Activated T-helper 17 cell treated with anti-CD3 and anti-CD28 coated beads, Interleukin-2, amount 50 U/mL, for 72 hours (primary cell): ENCODE data around the gene HNF4A. TPM values are rescaled to one million over a fixed set of nuclear protein-coding genes. Genes with fewer than 3 reads are reported as not detected.

Source experiments
- ATAC-seq: fragments of 150-1000 bp; cut with Tn5 transposase; replicated peaks from 2 replicates; pipeline ENCODE4 v1.10.0; 2021; ENCODE audit warnings: mild to moderate bottlenecking, moderate library complexity
- H3K27ac Mint-ChIP-seq: one replicate; pipeline ENCODE4 v1.8.0; 2022; ENCODE audit warnings: mixed read lengths
- H3K27me3 Mint-ChIP-seq: one replicate; pipeline ENCODE4 v1.8.0; 2022; ENCODE audit warnings: mixed read lengths
- H3K36me3 Mint-ChIP-seq: one replicate; pipeline ENCODE4 v1.8.0; 2022; ENCODE audit warnings: low read depth, mild to moderate bottlenecking, mixed read lengths
- H3K4me1 Mint-ChIP-seq: one replicate; pipeline ENCODE4 v1.8.0; 2022; ENCODE audit warnings: mixed read lengths
- H3K4me3 Mint-ChIP-seq: one replicate; pipeline ENCODE4 v1.8.0; 2022; ENCODE audit warnings: mild to moderate bottlenecking, mixed read lengths
- H3K9me3 Mint-ChIP-seq: one replicate; pipeline ENCODE4 v1.8.0; 2022; ENCODE audit warnings: mixed read lengths
- total RNA-seq, 2 donors: library from RNA; stranded (reverse); gene quantifications; one replicate each; pipeline ENCODE4 v1.2.3, GENCODE V29; 2022

HNF4A gene
- total RNA-seq, 2 donors from 2014 or later, result not detected

DNA sequence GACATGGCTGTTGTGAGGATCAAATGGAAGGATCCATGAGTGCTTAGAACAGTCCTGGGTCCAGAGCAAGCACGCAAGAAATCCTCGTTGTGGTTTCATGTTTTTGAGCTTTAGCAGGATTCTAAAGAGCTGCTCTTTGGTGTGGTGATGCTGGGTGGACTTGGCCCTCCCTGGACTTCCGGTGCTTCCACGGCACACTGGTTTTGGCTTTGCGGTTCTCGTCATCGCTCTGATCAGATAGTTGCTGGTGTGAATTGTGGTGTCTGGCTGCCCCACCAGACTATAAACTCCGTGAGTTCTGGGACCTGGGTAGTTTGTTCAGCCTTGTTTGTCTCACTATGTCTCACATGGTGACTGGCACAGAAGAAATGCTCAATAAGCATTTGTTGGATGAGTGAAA is 3.3 kb downstream of the HNF4A start:
- no peak for ATAC-seq
- H3K36me3 Mint-ChIP-seq, result no peaks in the 10 kb centered on the region
- no peaks in the 10 kb centered on the region for H3K9me3 Mint-ChIP-seq
- no peaks in the 10 kb centered on the region for H3K4me1 Mint-ChIP-seq
- H3K27ac Mint-ChIP-seq, result no peak overlapping the region
- no peak overlapping the region for H3K4me3 Mint-ChIP-seq
- peaks cover 9% of the 10 kb centered on the region for H3K27me3 Mint-ChIP-seq

DNA sequence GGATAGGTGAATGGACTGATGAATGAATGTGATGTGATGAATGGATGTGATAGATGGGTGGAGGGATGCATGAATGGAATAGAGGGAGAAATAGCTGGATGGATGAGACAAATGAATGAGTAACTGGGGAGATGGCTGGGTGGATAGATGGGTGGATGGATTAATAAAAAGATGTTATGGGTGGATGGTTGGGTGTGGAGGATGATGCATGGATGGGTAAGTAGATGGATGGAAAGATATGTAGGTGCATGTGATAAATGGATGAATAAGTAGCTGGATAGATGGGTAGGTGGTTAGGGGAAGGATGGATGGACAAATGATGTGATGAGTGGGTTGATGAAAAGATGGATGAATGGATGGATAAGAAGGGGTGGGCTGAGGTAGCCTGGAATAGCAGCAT is 4.7 kb downstream of the HNF4A start:
- Mint-ChIP-seq H3K27me3 (peaks cover 9% of the 10 kb centered on the region), H3K27ac (no peak overlapping the region), H3K9me3 (no peaks in the 10 kb centered on the region), H3K4me1 (no peaks in the 10 kb centered on the region), H3K4me3 (no peak overlapping the region), H3K36me3 (no peaks in the 10 kb centered on the region)
- ATAC-seq, result no peak

- peaks cover 9% of the 10 kb centered on the region for H3K27me3 Mint-ChIP-seq
- H3K9me3 Mint-ChIP-seq, result no peaks in the 10 kb centered on the region
- H3K4me3 Mint-ChIP-seq, result no peak overlapping the region
- H3K4me1 Mint-ChIP-seq, result no peaks in the 10 kb centered on the region
- H3K27ac Mint-ChIP-seq, result no peak overlapping the region
- H3K36me3 Mint-ChIP-seq, result no peaks in the 10 kb centered on the region
- ATAC-seq, result no peak
Measured at GRCh38 chr20:44361021-44361420, 5.5 kb downstream of the HNF4A start.

- Mint-ChIP-seq H3K4me1 (no peaks in the 10 kb centered on the region), H3K27ac (no peak overlapping the region), H3K36me3 (no peaks in the 10 kb centered on the region), H3K27me3 (peaks cover 8% of the 10 kb centered on the region), H3K9me3 (no peaks in the 10 kb centered on the region), H3K4me3 (no peak overlapping the region)
- no peak for ATAC-seq
Measured at GRCh38 chr20:44362466-44362940, 7.0 kb downstream of the HNF4A start.

GRCh38 chr20:44364068-44364467 is 8.6 kb downstream of the HNF4A start:
- ATAC-seq, result no peak
- H3K36me3 Mint-ChIP-seq, result no peaks in the 10 kb centered on the region

GRCh38 chr20:44364780-44365179 is 9.3 kb downstream of the HNF4A start:
- Mint-ChIP-seq H3K4me3 (no peak overlapping the region), H3K9me3 (no peaks in the 10 kb centered on the region), H3K27me3 (peaks cover 6% of the 10 kb centered on the region), H3K4me1 (no peaks in the 10 kb centered on the region), H3K36me3 (no peaks in the 10 kb centered on the region), H3K27ac (no peak overlapping the region)
- no peak for ATAC-seq

More at GRCh38 chr20:44364068-44364467, 8.6 kb downstream of the HNF4A start:
- Mint-ChIP-seq H3K27ac (no peak overlapping the region), H3K4me3 (no peak overlapping the region), H3K4me1 (no peaks in the 10 kb centered on the region), H3K9me3 (no peaks in the 10 kb centered on the region), H3K27me3 (peaks cover 6% of the 10 kb centered on the region)

DNA sequence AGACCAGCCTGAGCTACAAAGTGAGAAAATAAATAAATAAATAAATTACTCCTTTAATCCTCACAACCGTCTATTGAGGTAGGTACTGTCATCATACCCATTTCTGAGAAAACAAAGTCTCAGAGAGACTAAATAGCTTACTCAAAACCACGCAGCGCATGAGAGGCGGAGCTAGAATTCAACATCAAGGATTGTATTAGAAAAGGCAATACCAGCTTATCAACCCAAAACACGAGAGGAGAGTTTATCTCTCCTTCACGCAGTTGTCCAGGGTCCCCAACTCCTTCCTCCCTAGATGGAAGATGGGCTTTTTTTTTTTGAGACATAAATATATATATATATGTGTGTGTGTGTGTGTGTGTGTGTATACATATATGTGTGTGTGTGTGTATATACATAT is 12.2 kb downstream of the HNF4A start:
- H3K4me1 Mint-ChIP-seq, result no peaks in the 10 kb centered on the region
- H3K9me3 Mint-ChIP-seq, result no peaks in the 10 kb centered on the region
- no peak for ATAC-seq
- no peak overlapping the region for H3K27ac Mint-ChIP-seq
- no peaks in the 10 kb centered on the region for H3K36me3 Mint-ChIP-seq
- peaks cover 2% of the 10 kb centered on the region for H3K27me3 Mint-ChIP-seq
- no peak overlapping the region for H3K4me3 Mint-ChIP-seq

DNA sequence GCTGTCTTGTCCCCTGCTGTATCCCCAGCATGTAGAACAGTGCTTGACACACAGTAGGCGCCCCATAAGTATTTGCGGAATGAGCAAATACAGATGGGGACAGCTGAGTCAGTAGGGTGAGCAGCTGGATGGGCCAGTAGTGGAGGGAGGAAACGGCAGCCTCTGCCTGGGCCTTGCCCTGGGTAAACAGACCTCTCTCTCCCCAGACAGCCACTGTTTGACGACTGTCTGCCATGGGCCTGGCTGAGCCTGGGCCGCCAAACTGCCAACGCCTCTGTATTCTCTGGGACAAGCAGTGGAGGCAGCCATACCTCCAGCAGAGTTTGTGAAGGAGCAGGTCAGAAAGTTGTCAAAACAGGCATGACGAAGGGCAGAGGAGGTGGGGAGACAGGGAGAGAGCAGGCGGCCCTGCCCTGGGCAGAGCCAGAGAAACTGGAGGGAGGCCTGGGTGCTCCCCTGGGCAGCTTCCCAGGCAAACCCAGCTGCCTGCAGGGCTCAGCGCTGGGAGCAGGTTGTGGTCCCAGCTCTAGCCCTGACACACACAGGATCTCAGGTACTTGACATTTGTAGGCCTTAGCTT is 15.2 kb downstream of the HNF4A start:
- H3K36me3 Mint-ChIP-seq, result no peaks in the 10 kb centered on the region
- H3K4me3 Mint-ChIP-seq, result no peak overlapping the region
- ATAC-seq, result no peak
- H3K4me1 Mint-ChIP-seq, result no peaks in the 10 kb centered on the region
- peaks cover 4% of the 10 kb centered on the region for H3K27me3 Mint-ChIP-seq
- no peak overlapping the region for H3K27ac Mint-ChIP-seq
- no peaks in the 10 kb centered on the region for H3K9me3 Mint-ChIP-seq

GRCh38 chr20:44382641-44383040 is 27.1 kb downstream of the HNF4A start:
- H3K4me3 Mint-ChIP-seq, result no peak overlapping the region
- peaks cover 4% of the 10 kb centered on the region for H3K4me1 Mint-ChIP-seq
- no peak for ATAC-seq
- peaks cover 12% of the 10 kb centered on the region for H3K27me3 Mint-ChIP-seq
- H3K27ac Mint-ChIP-seq, result no peak overlapping the region
- no peaks in the 10 kb centered on the region for H3K9me3 Mint-ChIP-seq
- no peaks in the 10 kb centered on the region for H3K36me3 Mint-ChIP-seq

GRCh38 chr20:44384423-44385027 is 29.0 kb downstream of the HNF4A start:
- peak; percentile 80 for ATAC-seq
- Mint-ChIP-seq H3K36me3 (no peaks in the 10 kb centered on the region), H3K4me3 (no peak overlapping the region), H3K27me3 (peaks cover 18% of the 10 kb centered on the region), H3K9me3 (no peaks in the 10 kb centered on the region), H3K27ac (no peak overlapping the region), H3K4me1 (peaks cover 9% of the 10 kb centered on the region)

DNA sequence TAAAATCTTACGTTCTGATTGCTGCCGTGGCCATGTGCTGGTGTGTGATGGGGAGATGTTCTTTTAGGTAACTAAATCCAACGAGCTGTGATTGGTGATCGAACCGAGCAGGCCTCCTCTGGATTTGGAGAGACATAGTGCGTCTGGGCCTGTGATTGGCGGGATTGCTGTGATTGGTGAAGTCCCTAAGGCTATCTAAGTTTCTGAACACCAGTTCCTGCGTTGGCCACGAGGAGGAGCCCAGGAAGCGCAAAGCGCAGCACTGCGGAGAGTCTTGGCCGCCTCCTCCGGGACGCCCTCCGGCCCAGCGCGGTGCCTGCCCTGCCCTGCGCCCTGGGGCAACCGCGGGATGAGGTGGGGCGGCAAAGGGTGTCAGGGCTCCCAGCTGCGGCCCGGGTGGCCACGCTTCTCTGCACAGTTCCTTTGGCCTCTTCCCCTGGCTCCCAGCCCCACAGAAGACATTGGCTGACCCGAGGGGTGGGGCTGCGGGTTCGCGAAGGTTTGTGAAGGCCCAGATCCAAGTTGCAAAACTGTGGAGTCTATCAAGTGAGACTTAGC is 33.0 kb downstream of the HNF4A start:
- ATAC-seq, result peak; percentile 91
- peaks cover 10% of the 10 kb centered on the region for H3K27me3 Mint-ChIP-seq
- peak overlapping the region; percentile 47 for H3K4me3 Mint-ChIP-seq
- H3K36me3 Mint-ChIP-seq, result no peaks in the 10 kb centered on the region
- peaks cover 9% of the 10 kb centered on the region for H3K4me1 Mint-ChIP-seq
- no peaks in the 10 kb centered on the region for H3K9me3 Mint-ChIP-seq
- H3K27ac Mint-ChIP-seq, result no peak overlapping the region

GRCh38 chr20:44389871-44390270 is 34.4 kb downstream of the HNF4A start:
- H3K4me3 Mint-ChIP-seq, result no peak overlapping the region
- H3K4me1 Mint-ChIP-seq, result peaks cover 5% of the 10 kb centered on the region
- ATAC-seq, result no peak
- H3K36me3 Mint-ChIP-seq, result no peaks in the 10 kb centered on the region
- H3K9me3 Mint-ChIP-seq, result no peaks in the 10 kb centered on the region
- H3K27ac Mint-ChIP-seq, result no peak overlapping the region
- H3K27me3 Mint-ChIP-seq, result peaks cover 7% of the 10 kb centered on the region

GRCh38 chr20:44390280-44390679 is 34.8 kb downstream of the HNF4A start:
- no peak overlapping the region for H3K27ac Mint-ChIP-seq
- H3K36me3 Mint-ChIP-seq, result no peaks in the 10 kb centered on the region
- peaks cover 7% of the 10 kb centered on the region for H3K27me3 Mint-ChIP-seq
- ATAC-seq, result no peak
- no peaks in the 10 kb centered on the region for H3K9me3 Mint-ChIP-seq
- H3K4me3 Mint-ChIP-seq, result no peak overlapping the region
- H3K4me1 Mint-ChIP-seq, result peaks cover 5% of the 10 kb centered on the region

GRCh38 chr20:44392088-44392775 is 36.7 kb downstream of the HNF4A start:
- Mint-ChIP-seq H3K27ac (no peak overlapping the region), H3K4me1 (peaks cover 5% of the 10 kb centered on the region), H3K4me3 (no peak overlapping the region), H3K27me3 (peaks cover 7% of the 10 kb centered on the region), H3K9me3 (no peaks in the 10 kb centered on the region), H3K36me3 (no peaks in the 10 kb centered on the region)
- ATAC-seq, result no peak
